Stimulated activated naive CD4-positive, alpha-beta T cell treated with Interleukin-2 at 50 U/mL for 16 hours (primary cell): Measurements from ENCODE around the gene URB1.
"Not testable (repeated sequence)": the region's sequence is repeated elsewhere in the genome, so short reads cannot be mapped to it uniquely, and the experiment has no call there.

Experiments
- DNase-seq: peaks from one replicate; lab custom pipeline; 2025; lab: John Stamatoyannopoulos, UW

The URB1 gene

DNA sequence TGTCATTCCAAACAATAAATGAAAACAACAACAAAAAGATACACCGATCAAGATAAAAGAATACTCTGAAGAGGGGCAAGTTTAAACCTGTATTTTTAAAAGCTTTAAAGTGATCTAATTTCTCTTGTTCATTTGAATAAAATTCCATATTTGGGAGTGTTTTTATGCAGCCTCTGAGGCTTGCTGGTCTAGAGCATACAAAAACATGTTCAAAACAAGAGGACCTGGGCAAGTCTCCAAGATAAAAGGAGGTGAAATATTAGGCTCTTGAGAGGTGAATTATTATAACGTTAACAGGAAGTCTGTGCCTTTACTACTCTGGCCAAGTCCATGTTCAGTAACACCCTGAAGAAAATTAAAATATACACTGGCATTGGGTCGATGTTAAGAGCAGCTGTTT lies 20.1 kb downstream of the URB1 start:
- DNase-seq: no peak

DNA sequence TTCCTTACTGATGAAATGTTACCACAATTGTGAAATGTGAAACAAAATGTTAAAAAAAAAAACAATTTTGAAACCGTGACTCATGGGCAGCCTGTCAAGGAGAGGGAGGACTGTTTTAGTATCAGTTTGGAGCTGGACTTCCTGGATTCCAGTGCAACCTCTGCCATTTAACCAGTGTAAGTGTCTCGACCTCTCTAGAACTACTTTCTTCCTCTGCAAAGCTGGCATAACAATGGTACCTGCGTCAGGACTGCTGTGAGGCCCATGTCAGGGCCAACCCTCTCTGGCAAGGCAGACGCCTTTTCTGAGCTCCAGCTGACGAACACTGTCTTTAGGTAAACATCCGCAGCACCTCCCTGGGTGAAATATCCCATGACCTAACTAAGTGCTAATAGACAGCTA lies 20.9 kb downstream of the URB1 start:
- DNase-seq: no peak

DNA sequence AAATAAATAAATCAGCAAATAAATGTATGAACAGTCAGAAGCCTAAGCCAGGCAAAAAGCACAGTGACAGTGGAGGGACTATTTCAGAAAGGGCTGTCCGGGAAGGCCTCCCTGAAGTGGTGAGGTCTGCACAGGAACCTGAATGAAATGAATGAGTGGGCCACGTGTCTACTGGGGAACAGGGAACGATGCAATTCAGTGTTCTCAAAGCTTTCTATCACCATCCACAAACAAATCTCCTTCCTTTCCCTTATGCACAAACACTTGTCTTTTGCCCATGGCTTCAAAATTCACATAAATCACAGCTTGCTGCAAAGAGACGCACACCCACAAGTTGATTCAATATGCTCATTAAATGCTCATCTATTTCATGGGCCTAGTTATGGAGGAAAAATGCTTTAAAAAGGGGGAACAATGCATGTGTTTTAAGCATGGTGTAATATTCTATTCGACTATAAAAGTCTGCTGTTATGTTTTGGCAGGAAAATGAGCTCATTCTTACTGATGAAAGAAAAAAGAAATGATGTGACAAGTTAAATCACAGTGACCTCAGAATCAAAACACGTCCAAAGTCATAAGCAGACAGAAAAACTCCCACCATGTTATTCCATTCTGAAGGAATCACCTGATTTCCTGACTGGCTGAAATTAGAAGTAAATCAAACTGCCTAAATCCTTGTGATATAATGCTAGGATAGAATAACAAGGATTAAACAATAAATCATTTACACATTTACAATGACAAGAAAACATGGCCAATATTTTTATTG lies 21.6 kb downstream of the URB1 start:
- no peak for DNase-seq

DNA sequence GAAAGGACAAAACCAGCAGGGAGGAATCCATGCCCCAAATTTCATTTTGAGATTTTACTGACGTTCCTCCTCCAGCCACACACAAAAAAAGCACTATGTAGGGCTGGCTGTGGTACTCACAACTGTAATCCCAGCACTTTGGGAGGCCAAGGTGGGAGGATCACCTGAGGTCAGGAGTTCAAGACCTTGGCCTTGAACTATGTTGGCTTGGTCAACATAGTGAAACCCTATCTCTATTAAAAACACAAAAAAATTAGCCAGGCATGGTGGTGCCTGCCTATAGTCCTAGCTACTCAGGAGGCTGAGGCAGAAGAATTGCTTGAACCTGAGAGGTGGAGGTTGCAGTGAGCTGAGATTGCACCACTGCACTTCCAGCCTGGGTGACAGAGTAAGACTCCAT lies 23.9 kb downstream of the URB1 start:
- not testable (repeated sequence) for DNase-seq

GRCh38 chr21:32368386-32368785 lies 24.4 kb downstream of the URB1 start:
- no peak for DNase-seq

DNA sequence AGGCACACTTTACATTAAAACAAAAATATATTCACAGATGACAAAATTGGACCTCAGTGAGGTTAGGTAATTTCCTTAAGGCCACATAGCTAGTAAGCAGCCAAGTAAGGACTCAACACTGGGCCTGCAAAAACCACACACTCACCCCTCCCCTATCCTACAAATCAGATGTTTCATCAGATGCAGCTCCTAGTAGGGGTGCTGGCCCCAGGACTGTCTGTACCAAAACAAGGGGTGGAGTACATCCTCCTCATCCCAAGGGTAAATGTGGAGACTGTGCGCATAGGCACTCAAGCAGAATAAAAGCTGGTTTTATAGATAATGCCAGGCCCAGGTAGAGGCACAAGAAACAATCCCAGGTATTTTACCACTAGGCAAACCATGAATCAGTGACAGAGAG lies 25.7 kb downstream of the URB1 start:
- no peak for DNase-seq

GRCh38 chr21:32366191-32366590 lies 26.6 kb downstream of the URB1 start:
- DNase-seq: no peak

GRCh38 chr21:32364796-32365195 lies 28.0 kb downstream of the URB1 start:
- no peak for DNase-seq

- DNase-seq: no peak
Measured at GRCh38 chr21:32364387-32364786, 28.4 kb downstream of the URB1 start.

DNA sequence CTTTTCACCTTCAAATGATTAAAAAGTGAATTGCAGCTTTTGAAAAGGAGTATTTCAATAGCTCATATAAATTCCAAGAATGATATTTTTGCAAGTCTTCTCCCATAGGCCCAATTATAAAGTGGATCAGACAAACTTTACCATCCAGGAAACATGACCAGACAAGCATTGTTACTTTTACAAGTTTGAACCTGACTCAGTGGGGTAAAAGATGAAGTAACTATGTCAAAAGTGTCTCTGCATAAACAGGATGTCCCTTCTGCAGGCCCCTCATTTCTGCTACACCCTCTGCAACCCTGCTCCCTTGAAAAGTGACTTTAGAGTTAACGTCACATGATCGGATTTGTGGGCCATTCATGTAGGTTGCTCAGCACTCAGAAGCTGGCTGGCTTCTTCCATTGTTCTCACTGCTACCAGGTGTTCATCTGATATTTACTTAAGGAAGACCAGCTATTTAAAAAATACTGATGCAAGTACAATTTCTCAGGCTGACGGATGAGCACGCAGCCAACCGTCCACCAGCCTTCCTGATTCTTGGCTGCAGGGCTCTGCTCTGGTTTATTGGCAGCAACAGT lies 32.3 kb downstream of the URB1 start:
- DNase-seq: no peak

- DNase-seq: no peak
Measured at GRCh38 chr21:32359719-32360260, 33.0 kb downstream of the URB1 start.

DNA sequence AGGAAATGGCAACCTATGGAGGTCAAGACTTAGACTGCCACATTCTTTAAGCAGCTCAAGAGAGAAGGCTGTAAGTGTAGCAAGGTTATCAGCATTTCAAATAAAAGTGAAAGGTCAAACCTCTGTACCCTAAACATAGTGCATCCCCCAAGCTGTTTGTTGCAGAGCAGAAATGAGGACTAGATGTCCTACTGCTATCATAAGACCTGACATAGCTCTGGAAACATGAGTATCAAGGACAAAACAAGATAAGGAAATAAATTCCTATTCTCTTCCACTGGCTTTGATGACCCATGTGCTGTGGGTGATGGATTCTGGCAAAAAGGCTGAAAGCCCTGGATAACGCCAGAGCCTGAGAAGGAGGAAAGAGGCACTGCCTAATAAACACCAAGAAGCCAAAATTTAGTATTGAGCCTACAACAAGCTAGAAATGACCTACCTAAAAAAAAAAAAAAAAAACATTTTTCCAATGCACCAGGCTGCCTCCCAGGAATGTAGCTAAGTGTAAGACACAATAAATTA lies 35.9 kb downstream of the URB1 start:
- DNase-seq: no peak

DNA sequence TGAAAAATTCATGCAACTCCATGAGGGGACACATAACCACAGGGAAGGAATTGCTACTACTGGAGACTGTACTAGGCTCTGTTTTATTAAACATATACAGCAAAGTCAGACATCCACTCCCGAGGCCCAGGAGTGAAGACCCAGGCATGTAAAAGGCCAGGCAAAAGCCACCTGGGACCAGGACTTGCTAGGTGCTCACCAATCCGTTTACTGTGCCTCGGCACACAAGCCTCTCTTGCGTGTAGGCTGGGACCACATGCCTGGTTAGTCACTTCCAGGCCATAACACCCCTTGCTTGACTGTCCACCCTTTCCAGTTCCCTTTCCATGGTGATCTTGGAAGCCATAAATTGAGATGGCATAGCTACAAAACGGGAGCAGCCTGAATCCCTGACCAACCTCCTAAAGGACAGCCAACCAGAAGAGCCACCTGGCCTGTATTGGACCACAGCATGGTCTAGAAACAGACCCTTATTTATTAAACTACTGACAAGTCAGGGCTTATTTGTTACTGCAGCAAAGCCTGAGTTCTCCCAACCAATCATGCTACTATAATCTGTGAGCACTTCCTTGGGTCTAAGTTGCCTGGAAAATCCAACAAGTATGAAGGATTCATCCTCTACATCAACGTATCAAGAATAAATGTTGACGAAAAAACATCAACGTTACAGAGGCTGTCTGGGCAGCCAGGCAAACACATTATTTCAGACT lies 39.7 kb downstream of the URB1 start:
- no peak for DNase-seq

GRCh38 chr21:32352526-32352925 lies 40.3 kb downstream of the URB1 start:
- DNase-seq: no peak

DNA sequence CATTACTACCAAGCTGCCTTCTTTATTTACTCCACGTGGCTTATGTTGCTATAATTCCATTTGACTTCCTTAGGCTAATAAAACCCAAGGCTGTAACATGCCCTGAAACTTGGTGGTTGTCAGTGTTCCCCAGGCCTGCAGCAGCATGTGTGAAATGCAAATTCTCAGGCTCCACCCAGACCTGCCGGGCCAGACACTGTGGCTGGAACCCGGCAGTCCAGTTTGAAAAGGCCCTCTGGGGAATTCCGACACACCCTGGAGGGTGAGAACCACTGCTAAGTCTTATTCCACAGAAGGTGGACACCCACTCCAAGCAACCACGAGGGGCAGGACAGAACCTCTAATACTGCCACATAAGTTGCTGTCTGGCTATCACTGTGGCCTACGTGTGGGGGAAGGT lies 41.4 kb downstream of the URB1 start:
- no peak for DNase-seq

DNA sequence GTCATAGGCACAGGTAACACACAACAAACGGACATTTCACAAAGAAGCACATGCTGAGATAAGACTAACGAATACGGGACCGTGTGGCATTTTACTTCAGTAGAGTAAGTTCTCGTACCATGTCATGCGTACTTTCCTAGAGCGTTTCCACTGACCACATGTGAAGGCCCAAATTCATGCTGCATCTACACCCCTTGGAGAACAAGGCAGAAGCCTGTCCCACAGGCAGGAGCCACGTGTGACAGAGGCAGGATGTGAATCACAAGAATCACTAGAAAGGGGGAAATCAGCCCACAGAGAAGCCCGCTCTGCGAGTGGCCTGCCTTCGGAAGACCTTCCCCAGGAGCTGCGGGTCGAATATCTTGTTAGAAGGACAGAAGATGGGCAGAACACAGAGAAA lies 41.8 kb downstream of the URB1 start:
- DNase-seq: no peak

GRCh38 chr21:32350211-32350980 lies 42.4 kb downstream of the URB1 start:
- no peak for DNase-seq

- no peak for DNase-seq
Measured at GRCh38 chr21:32349333-32349944, 43.4 kb downstream of the URB1 start.

DNA sequence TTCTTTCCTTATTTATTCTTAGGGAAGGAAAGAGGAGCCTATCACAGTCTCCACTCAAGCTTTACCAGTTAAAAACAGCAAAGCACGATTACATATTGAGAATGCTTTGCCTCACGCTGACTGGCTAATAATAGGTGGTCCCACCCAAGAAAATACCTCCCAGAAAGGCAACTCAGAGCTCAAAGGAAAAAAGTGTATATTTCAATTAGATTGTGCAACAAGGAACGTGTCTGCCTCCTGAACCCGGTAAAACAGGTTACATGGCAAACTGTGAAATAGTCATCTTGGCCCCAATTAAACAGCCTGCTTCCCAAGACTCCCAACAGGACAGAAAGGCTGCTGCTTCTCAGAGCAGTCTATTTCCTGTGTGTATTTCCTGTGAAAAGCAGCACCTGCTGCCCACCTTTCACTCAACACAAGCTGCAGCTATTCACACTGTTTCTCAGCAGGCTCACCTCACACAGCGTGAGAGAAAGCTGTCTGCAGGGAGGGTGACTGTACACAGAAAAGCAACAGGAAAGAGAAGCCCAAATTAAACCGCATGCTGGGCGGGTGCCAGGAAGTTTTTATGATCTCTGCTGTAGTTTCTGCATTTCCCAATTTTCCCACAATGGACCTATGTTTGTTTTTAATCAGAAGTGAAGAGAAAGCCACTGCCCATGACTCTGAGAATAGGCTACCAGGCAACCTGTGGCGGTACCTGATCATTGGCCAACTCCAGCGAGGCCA lies 44.0 kb downstream of the URB1 start:
- DNase-seq: no peak

DNA sequence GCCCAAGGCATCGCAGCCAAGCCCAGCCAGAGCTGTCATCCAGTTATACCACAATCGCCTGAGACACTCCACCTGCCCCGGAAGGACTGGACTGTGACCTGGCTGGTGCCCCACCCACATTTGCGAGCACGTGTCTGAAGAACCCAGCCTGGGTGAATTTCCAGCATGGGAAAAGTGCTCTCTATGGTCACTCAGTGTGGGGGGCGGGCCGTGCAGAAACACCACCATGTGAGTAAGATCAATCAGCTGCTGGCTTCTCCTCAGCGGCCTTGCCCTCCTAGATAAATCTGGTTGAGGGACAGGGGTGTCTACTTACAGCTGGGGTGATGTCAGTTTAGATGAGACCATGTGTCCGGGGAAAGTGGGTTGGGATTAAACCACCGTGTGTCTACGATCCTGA lies 44.8 kb downstream of the URB1 start:
- DNase-seq: no peak

- no peak for DNase-seq
Measured at GRCh38 chr21:32347351-32347750, 45.5 kb downstream of the URB1 start.
